Panc1 (cell line): ENCODE measurements around the gene CDKN2AIP. TPM values are rescaled to one million over a fixed set of nuclear protein-coding genes. Genes with fewer than 3 reads are reported as not detected.
"Not testable (repeated sequence)": the region's sequence is repeated elsewhere in the genome, so short reads cannot be mapped to it uniquely, and the experiment has no call there.

Experiments used
- ATAC-seq: fragments of 200-7000 bp; cut with Tn5 transposase; 2 replicates; pipeline ENCODE4 v1.9.1; 2020; ENCODE audit warnings: mild to moderate bottlenecking, moderate library complexity
- BruUV-seq: library from RNA; stranded (reverse); fragments of 400-500 nt; replicated peaks from 2 replicates; lab custom pipeline; 2021; lab: Mats Ljungman, UMichigan
- CTCF ChIA-PET: fragments of 300-600 bp; sonication (Branson Sonifier 250); formaldehyde crosslinking; loops from one replicate; lab custom pipeline; 2022; ENCODE audit warnings: antibody characterized with exemption; lab: Charles Lee
- POLR2A ChIA-PET: fragments of 300-600 bp; sonication (Branson Sonifier 250); formaldehyde crosslinking; loops from one replicate; lab custom pipeline; 2022; ENCODE audit warnings: antibody characterized with exemption; lab: Charles Lee
- DNase-seq: peaks from one replicate; pipeline ENCODE4 v3.0.0-alpha.2; 2010; ENCODE audit warnings: low read depth, low spot score
- H3K27ac ChIP-seq: 2 replicates; pipeline ENCODE4 v1.5.1; 2011; ENCODE audit warnings: mild to moderate bottlenecking, low read length, inconsistent platforms
- H3K27me3 ChIP-seq: fragments of 200-500 bp; sonication (Bioruptor generic); 2 replicates; pipeline ENCODE4 v1.6.0; 2014; ENCODE audit warnings: low read length, inconsistent platforms; ENCODE audit not compliant: control insufficient read depth, insufficient read depth
- H3K36me3 ChIP-seq: fragments of 200-500 bp; sonication (Bioruptor generic); 2 replicates; pipeline ENCODE4 v1.5.1; 2014; ENCODE audit warnings: inconsistent platforms, mild to moderate bottlenecking, low read length, moderate library complexity; ENCODE audit not compliant: control insufficient read depth, insufficient read depth
- H3K4me1 ChIP-seq: 2 replicates; pipeline ENCODE4 v1.5.1; 2011; ENCODE audit warnings: inconsistent platforms, mild to moderate bottlenecking, low read length, moderate library complexity; ENCODE audit not compliant: control insufficient read depth, insufficient read depth
- H3K4me3 ChIP-seq, 2 experiments: 2 replicates each; pipeline ENCODE4 v1.5.1; 2011 to 2012; ENCODE audit warnings: low read depth in 2 of 2, low read length in 2 of 2, mild to moderate bottlenecking in 2 of 2, inconsistent platforms in 1 of 2, moderate library complexity in 1 of 2
- H3K9me3 ChIP-seq: fragments of 200-500 bp; sonication (Bioruptor generic); 2 replicates; pipeline ENCODE4 v1.5.1; 2014; ENCODE audit warnings: low read depth, mild to moderate bottlenecking, inconsistent platforms, low read length, moderate library complexity; ENCODE audit not compliant: control insufficient read depth, insufficient read depth
- CTCF ChIP-seq: fragments of 450-650 bp; IDR thresholded peaks from 2 replicates; pipeline ENCODE4 v1.5.1; 2017; ENCODE audit warnings: mild to moderate bottlenecking
- POLR2AphosphoS5 ChIP-seq: IDR thresholded peaks from 2 replicates; pipeline ENCODE4 v1.6.1; 2012; ENCODE audit warnings: mild to moderate bottlenecking, low read depth, low read length, moderate library complexity
- REST ChIP-seq, 2 experiments: IDR thresholded peaks; 2 replicates each; pipeline ENCODE4 v1.6.1; 2011 to 2012; ENCODE audit warnings: low read depth in 2 of 2, control low read depth in 1 of 2, low read length in 1 of 2, mild to moderate bottlenecking in 1 of 2, moderate library complexity in 1 of 2; ENCODE audit not compliant: insufficient read depth in 1 of 2
- SIN3A ChIP-seq: IDR thresholded peaks from 2 replicates; pipeline ENCODE4 v1.6.1; 2012; ENCODE audit warnings: low read depth, mild to moderate bottlenecking, low read length, moderate library complexity, borderline replicate concordance; ENCODE audit not compliant: insufficient read depth
- TCF7L2 ChIP-seq: IDR thresholded peaks from 2 replicates; pipeline ENCODE4 v1.6.1; 2011; ENCODE audit warnings: mild to moderate bottlenecking, low read depth, low read length, inconsistent platforms
- in situ Hi-C: cut with HindIII; loops from 2 replicates; pipeline ENCODE4 v1.10.0; 2016; ENCODE audit warnings: low sequenced_read_pairs, low pct_unique_long_range_greater_than_20kb
- intact Hi-C: fragments of 100-400 bp; cut with micrococcal nuclease; formaldehyde crosslinking; loops from one replicate; pipeline ENCODE4 v1.10.0; 2022; ENCODE audit not compliant: unreplicated experiment
- total RNA-seq: library from RNA; stranded (reverse); gene quantifications from one replicate; pipeline ENCODE4 v1.2.1, GENCODE V29; 2021; ENCODE audit not compliant: unreplicated experiment

CDKN2AIP gene
- total RNA-seq, 1 experiment from 2014 or later, result 21.1 TPM

- ATAC-seq (0 out of 2 replicates have a peak, but pooled peaks have one; percentile 21), DNase-seq (no peak)
- Histone ChIP-seq H3K27ac (no peak overlapping the region), H3K27me3 (no peaks in the 10 kb centered on the region), H3K4me3 (no peak overlapping the region), H3K4me1 (no peaks in the 10 kb centered on the region), H3K36me3 (no peaks in the 10 kb centered on the region), H3K9me3 (no peaks in the 10 kb centered on the region)
- CTCF ChIA-PET, result no interaction called here
- POLR2A ChIA-PET, result interaction anchor here (0.5 kb wide), 1 partner anchor 18 kb away, joined by 11 read pairs; no protein-coding TSS in a partner anchor
- intact Hi-C loops (no loop called here), in situ Hi-C loops (no loop called here)
- no peak for TF ChIP-seq REST (IDR thresholded peaks at IDR 0.05; ENCODE audit: insufficient read depth in 1 of 2, low read depth in 2 of 2, low read length in 1 of 2)
- TF ChIP-seq SIN3A, result no peak
- no peak for TF ChIP-seq POLR2AphosphoS5
- no TSS peak for BruUV-seq
Measured at GRCh38 chr4:183455431-183456195, 11.2 kb downstream of the CDKN2AIP start.

GRCh38 chr4:183458005-183458404 lies 13.6 kb downstream of the CDKN2AIP start:
- no peak overlapping the region for H3K27ac ChIP-seq
- ChIA-PET CTCF (no interaction called here), POLR2A (no interaction called here)
- intact Hi-C loops, result no loop called here
- in situ Hi-C loops, result no loop called here
- no peaks in the 10 kb centered on the region for H3K4me1 ChIP-seq
- TF ChIP-seq POLR2AphosphoS5 (no peak), CTCF (no peak), REST (IDR thresholded peaks at IDR 0.05; ENCODE audit: insufficient read depth in 1 of 2, low read depth in 2 of 2, low read length in 1 of 2) (no peak), TCF7L2 (no peak), SIN3A (no peak)
- DNase-seq (no peak), ATAC-seq (no peak)
- no peaks in the 10 kb centered on the region for H3K9me3 ChIP-seq
- no peaks in the 10 kb centered on the region for H3K27me3 ChIP-seq
- H3K36me3 ChIP-seq, result no peaks in the 10 kb centered on the region
- no peak overlapping the region for H3K4me3 ChIP-seq
- BruUV-seq, result no TSS peak

GRCh38 chr4:183463903-183464619 lies 19.6 kb downstream of the CDKN2AIP start:
- in situ Hi-C loops, H3K27me3 ChIP-seq, H3K4me1 ChIP-seq, ATAC-seq, POLR2A ChIA-PET, H3K36me3 ChIP-seq, H3K27ac ChIP-seq, BruUV-seq, intact Hi-C loops, H3K9me3 ChIP-seq, CTCF ChIA-PET, H3K4me3 ChIP-seq, DNase-seq: not testable (repeated sequence)

GRCh38 chr4:183465879-183466278 lies 21.4 kb downstream of the CDKN2AIP start:
- H3K4me1 ChIP-seq, DNase-seq, H3K4me3 ChIP-seq, H3K27me3 ChIP-seq, H3K27ac ChIP-seq, POLR2A ChIA-PET, BruUV-seq, in situ Hi-C loops, intact Hi-C loops, ATAC-seq, CTCF ChIA-PET, H3K9me3 ChIP-seq, H3K36me3 ChIP-seq: not testable (repeated sequence)
